AG04449 (cell line): ENCODE results near the gene BLVRB.

Experiments used
- CTCF ChIA-PET: fragments of 350-600 bp; formaldehyde crosslinking; extraction: SDS; loops from one replicate; lab custom pipeline; 2021; ENCODE audit warnings: antibody characterized with exemption; lab: Yijun Ruan, JAX
- POLR2A ChIA-PET: fragments of 400-600, 350-600 bp; formaldehyde crosslinking; extraction: SDS; loops from one replicate; lab custom pipeline; 2020; ENCODE audit warnings: antibody characterized with exemption, inconsistent platforms; lab: Yijun Ruan, JAX
- DNase-seq: peaks from one replicate; pipeline ENCODE4 v3.0.0-alpha.2; 2010; ENCODE audit warnings: low read depth, low spot score
- H3K4me3 ChIP-seq: 2 replicates; pipeline ENCODE4 v1.5.1; 2011; ENCODE audit warnings: low read depth, mild to moderate bottlenecking, control low read depth, low read length
- TF ChIP-seq, protein P1 (sequence below): IDR thresholded peaks from one replicate; pipeline ENCODE4 v1.5.1; 2011; ENCODE audit warnings: mild to moderate bottlenecking, moderate library complexity, low read length, control low read depth, inconsistent platforms; ENCODE audit not compliant: insufficient read depth; ENCODE audit errors: missing control alignments

The BLVRB gene

GRCh38 chr19:40510526-40511115 lies 45.1 kb upstream of the BLVRB start:
- ChIA-PET POLR2A (no interaction called here), CTCF (interaction anchor here (0.9 to 2.9 kb wide), 4 partner anchors 11 to 47 kb away, joined by 3 to 7 read pairs (median 4); no protein-coding TSS in a partner anchor)
- no peak overlapping the region for H3K4me3 ChIP-seq
- TF ChIP-seq, protein P1, sequence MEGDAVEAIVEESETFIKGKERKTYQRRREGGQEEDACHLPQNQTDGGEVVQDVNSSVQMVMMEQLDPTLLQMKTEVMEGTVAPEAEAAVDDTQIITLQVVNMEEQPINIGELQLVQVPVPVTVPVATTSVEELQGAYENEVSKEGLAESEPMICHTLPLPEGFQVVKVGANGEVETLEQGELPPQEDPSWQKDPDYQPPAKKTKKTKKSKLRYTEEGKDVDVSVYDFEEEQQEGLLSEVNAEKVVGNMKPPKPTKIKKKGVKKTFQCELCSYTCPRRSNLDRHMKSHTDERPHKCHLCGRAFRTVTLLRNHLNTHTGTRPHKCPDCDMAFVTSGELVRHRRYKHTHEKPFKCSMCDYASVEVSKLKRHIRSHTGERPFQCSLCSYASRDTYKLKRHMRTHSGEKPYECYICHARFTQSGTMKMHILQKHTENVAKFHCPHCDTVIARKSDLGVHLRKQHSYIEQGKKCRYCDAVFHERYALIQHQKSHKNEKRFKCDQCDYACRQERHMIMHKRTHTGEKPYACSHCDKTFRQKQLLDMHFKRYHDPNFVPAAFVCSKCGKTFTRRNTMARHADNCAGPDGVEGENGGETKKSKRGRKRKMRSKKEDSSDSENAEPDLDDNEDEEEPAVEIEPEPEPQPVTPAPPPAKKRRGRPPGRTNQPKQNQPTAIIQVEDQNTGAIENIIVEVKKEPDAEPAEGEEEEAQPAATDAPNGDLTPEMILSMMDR: no peak
- DNase-seq: no peak

GRCh38 chr19:40508739-40509260 lies 43.3 kb upstream of the BLVRB start:
- TF ChIP-seq, protein P1: no peak
- CTCF ChIA-PET: interaction anchor here (2.9 kb wide), 1 partner anchor 45 kb away, joined by 7 read pairs; no protein-coding TSS in a partner anchor
- POLR2A ChIA-PET: no interaction called here
- no peak for DNase-seq
- H3K4me3 ChIP-seq: no peak overlapping the region

DNA sequence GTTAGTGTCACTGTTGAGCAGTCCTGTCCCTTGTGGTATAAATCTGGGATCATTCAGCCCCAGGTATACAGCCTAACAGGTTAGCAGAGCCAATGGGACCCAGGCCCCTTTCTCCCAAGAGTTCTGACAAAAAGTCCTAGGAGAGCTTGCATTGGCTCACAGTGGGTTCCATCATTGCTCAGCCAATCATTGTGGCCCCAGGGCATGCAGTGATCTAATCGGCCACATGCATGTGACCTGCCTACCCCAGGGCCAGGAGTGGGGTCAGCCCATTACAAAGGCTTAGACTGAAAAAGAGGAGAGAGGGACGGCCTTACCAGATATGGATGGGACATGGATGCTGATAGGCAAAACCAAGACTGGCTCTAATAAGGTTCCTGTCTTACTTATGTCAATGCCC lies 42.3 kb upstream of the BLVRB start:
- no peak overlapping the region for H3K4me3 ChIP-seq
- TF ChIP-seq, protein P1: no peak
- DNase-seq: no peak
- ChIA-PET CTCF (no interaction called here), POLR2A (no interaction called here)

GRCh38 chr19:40506099-40506498 lies 40.6 kb upstream of the BLVRB start:
- ChIA-PET POLR2A (no interaction called here), CTCF (interaction anchor here (0.7 to 1.4 kb wide), 2 partner anchors 15 to 36 kb away, joined by 3 to 6 read pairs; no protein-coding TSS in a partner anchor)
- DNase-seq: no peak
- TF ChIP-seq, protein P1: no peak
- H3K4me3 ChIP-seq: no peak overlapping the region

DNA sequence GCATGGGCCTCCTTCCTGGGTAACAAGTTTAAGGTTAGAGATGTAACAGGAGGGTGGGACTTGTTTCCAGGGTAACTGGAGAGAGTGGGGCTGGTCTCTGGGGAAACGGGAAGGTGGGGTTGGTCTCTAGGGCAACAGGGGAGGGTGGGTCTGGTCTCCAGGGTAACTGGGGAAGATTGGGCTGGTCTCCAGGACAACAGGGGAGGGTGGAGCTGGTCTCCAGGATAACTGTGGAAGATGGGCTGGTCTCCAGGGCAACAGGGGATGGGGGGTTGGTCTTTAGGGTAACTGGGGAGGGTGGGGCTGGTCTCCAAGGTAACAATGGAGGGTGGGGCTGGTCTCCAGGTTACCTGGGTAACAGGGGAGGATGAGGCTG lies 37.8 kb upstream of the BLVRB start:
- no peak overlapping the region for H3K4me3 ChIP-seq
- CTCF ChIA-PET: no interaction called here
- TF ChIP-seq, protein P1: no peak
- no peak for DNase-seq
- POLR2A ChIA-PET: no interaction called here

DNA sequence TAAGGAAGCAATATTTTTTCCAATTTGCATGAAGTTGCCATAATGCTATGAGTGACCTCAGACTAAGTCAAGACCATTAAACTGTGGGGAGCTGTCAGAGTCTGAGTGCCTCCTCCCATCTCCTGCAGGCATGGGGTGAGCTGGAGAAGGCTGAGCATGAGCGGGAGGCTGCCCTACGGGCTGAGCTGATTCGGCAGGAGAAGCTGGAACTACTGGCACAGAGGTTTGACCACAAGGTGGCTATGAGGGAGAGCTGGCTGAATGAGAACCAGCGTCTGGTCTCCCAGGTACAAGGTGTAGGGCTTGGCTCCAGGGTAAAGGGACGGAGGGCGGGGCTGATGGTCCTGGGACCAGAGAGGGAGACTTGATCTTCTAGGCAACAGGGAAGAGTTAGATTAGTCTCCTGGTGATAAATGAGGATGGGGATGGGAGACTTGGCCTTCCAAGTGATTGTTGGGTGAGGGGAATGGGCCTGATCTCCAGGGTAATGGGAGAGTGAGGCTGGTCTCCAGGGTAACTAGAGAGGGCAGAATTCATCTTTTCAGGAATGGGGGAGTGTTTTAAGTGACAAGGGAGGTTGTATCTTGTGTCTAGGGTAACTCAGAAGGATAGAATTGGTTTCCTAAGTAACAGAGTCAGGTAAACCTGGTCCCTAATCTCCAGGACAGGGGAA lies 37.2 kb upstream of the BLVRB start:
- H3K4me3 ChIP-seq: no peak overlapping the region
- ChIA-PET POLR2A (no interaction called here), CTCF (no interaction called here)
- TF ChIP-seq, protein P1: peak; percentile 4
- DNase-seq: no peak
